Stomach (tissue), 19 donors: Measurements from ENCODE around the gene UBE2D1. TPM values are rescaled to one million over a fixed set of nuclear protein-coding genes. Genes with fewer than 3 reads are reported as not detected.

Source experiments
- DNase-seq, 2 donors: peaks; one replicate each; pipeline versions ENCODE4 v3.0.0 to v3.0.0-alpha.2; 2013 to 2019
- H3K27ac ChIP-seq, 5 donors: fragments of 200-600 bp in 4 of 5; sonication (generic) in 4 of 5; one replicate each; pipeline ENCODE4 v1.5.1; 2013 to 2019; ENCODE audit warnings: mild to moderate bottlenecking in 1 of 5, moderate library complexity in 1 of 5
- H3K27me3 ChIP-seq, 3 donors: fragments of 200-600 bp; sonication (generic); one replicate each; pipeline ENCODE4 v1.5.1; 2017 to 2019; ENCODE audit warnings: mixed run types in 1 of 3
- H3K36me3 ChIP-seq, 4 donors: fragments of 200-600 bp; sonication (generic); 1 replicate in 3 of 4; 2 replicates in 1 of 4; pipeline ENCODE4 v1.5.1; 2016 to 2019
- H3K4me1 ChIP-seq, 4 donors: fragments of 200-600 bp; sonication (generic); one replicate each; pipeline ENCODE4 v1.5.1; 2016 to 2019
- H3K4me3 ChIP-seq, 4 donors: fragments of 200-600 bp; sonication (generic) in 3 of 4; one replicate each; pipeline ENCODE4 v1.5.1; 2016 to 2019; ENCODE audit warnings: mild to moderate bottlenecking in 1 of 4
- H3K9me3 ChIP-seq, 4 donors: fragments of 200-600 bp; sonication (generic); one replicate each; pipeline ENCODE4 v1.5.1; 2016 to 2019
- CTCF ChIP-seq, 7 experiments: fragments of 450-650 bp in 4 of 7; fragments of 200-600 bp in 3 of 7; sonication (generic) in 3 of 7; IDR thresholded peaks; one replicate each; pipeline ENCODE4 v1.5.1; 2016 to 2019; ENCODE audit warnings: antibody characterized with exemption in 7 of 7, control low read depth in 2 of 7, mild to moderate bottlenecking in 1 of 7
- EP300 ChIP-seq: sonication (generic); formaldehyde crosslinking; IDR thresholded peaks from one replicate; pipeline ENCODE4 v1.6.1; 2017; ENCODE audit warnings: antibody characterized with exemption
- POLR2A ChIP-seq, 4 donors: fragments of 450-650 bp; IDR thresholded peaks; one replicate each; pipeline ENCODE4 v1.6.1; 2016; ENCODE audit warnings: antibody characterized with exemption in 4 of 4, control low read depth in 2 of 4, mild to moderate bottlenecking in 1 of 4, moderate library complexity in 1 of 4
- POLR2AphosphoS5 ChIP-seq, 3 donors: sonication (generic); formaldehyde crosslinking; IDR thresholded peaks; one replicate each; pipeline ENCODE4 v1.6.1; 2016; ENCODE audit warnings: antibody characterized with exemption in 3 of 3
- WGBS, 5 donors: extraction: QIAGEN DNeasy Blood & Tissue Kit in 3 of 5; methylation state at CpG; one replicate each; pipeline versions ENCODE4 v1.1.5 to v1.1.7; 2013 to 2018; 5-methylcytosine and 5-hydroxymethylcytosine counted together
- intact Hi-C: fragments of 100-400 bp; cut with DNase I; formaldehyde crosslinking; loops from one replicate; pipeline ENCODE4 v1.15.1; 2023; ENCODE audit warnings: low total_unique reads
- long read RNA-seq, 10 donors: transcript quantifications; one replicate each; lab custom pipeline, GENCODE V29; 2026
- polyA plus RNA-seq, 3 donors: library from polyadenylated mRNA; stranded (reverse); fragments of 200-250 nt; gene quantifications; one replicate each; pipeline ENCODE4 v1.2.3, GENCODE V29; 2013
- total RNA-seq, 5 donors: library from RNA; depleted of rRNA; stranded (reverse); fragments of >200 nt; gene quantifications; one replicate each; pipeline versions ENCODE4 v1.1.0 to v1.2.3, GENCODE V29; 2014 to 2016
- donor health status: healthy with polysubstance abuse.
- donor health status: Bipolar disorder and iron deficiency.
- donor health status: healthy.

Gene UBE2D1
- total RNA-seq, result 10 to 100 TPM in 2 of 5 donors, 1 to 10 TPM in 3; 7.0 to 16.5 (median 9.6) TPM
- polyA plus RNA-seq, result 1 to 10 TPM; 6.9 to 9.5 (median 7.3) TPM
- long read RNA-seq, donor 1, partial matches to known transcripts, result 0 of 6 reads
- long read RNA-seq, donor 1, other reads (novel, unspliced or antisense), result 0 of 6 reads
- long read RNA-seq, donor 2, transcript UBE2D1-201 (7 exons, 2,659 nt), result major isoform, 6 of 7 reads
- long read RNA-seq, donor 2, partial matches to known transcripts, result 0 of 7 reads
- long read RNA-seq, donor 2, other reads (novel, unspliced or antisense), result 0 of 7 reads
- long read RNA-seq, donor 3, partial matches to known transcripts, result 0 of 7 reads
- long read RNA-seq, donor 3, other reads (novel, unspliced or antisense), result 0 of 7 reads
- long read RNA-seq, donor 4, result 0 reads
- long read RNA-seq, donor 5, transcript UBE2D1-201 (7 exons, 2,659 nt), result major isoform, 8 of 10 reads
- long read RNA-seq, donor 5, partial matches to known transcripts, result 0 of 10 reads
- long read RNA-seq, donor 5, other reads (novel, unspliced or antisense), result 0 of 10 reads
- long read RNA-seq, donor 6, transcript UBE2D1-201 (7 exons, 2,659 nt), result major isoform, 12 of 16 reads
- long read RNA-seq, donor 6, partial matches to known transcripts, result 0 of 16 reads
- long read RNA-seq, donor 6, other reads (novel, unspliced or antisense), result 0 of 16 reads
- long read RNA-seq, donor 7, transcript UBE2D1-201 (7 exons, 2,659 nt), result major isoform, 14 of 19 reads
- long read RNA-seq, donor 7, partial matches to known transcripts, result 0 of 19 reads
- long read RNA-seq, donor 7, other reads (novel, unspliced or antisense), result 0 of 19 reads
- long read RNA-seq, donor 8, partial matches to known transcripts, result 0 of 7 reads
- long read RNA-seq, donor 8, other reads (novel, unspliced or antisense), result 0 of 7 reads
- long read RNA-seq, donor 9, partial matches to known transcripts, result 0 of 6 reads
- long read RNA-seq, donor 9, other reads (novel, unspliced or antisense), result 0 of 6 reads
- long read RNA-seq, donor 10, transcript UBE2D1-201 (7 exons, 2,659 nt), result major isoform, 5 of 6 reads
- long read RNA-seq, donor 10, partial matches to known transcripts, result 0 of 6 reads
- long read RNA-seq, donor 10, other reads (novel, unspliced or antisense), result 0 of 6 reads

GRCh38 chr10:58334817-58335305 is at the start of gene UBE2D1:
UBE2D1 (plus strand) TSS chr10:58335006; CDS start chr10:58335202, 196 bp downstream.
- Histone ChIP-seq H3K27me3 (no peaks in the 10 kb centered on the region), H3K27ac (peak within 1 kb of the TSS; percentile 78 to 92 (median 88)), H3K9me3 (no peaks in the 10 kb centered on the region), H3K4me3 (peak within 1 kb of the TSS; percentile 79 to 99 (median 98)), H3K36me3 (no peaks in the 10 kb centered on the region), H3K4me1 (peaks cover 8 to 44% (median 17%) of the 10 kb centered on the region in 4 donors)
- WGBS, 5 donors, result 0 to 3% (median 0%) methylated on average over 13 to 49 of the region's 49 CpGs
- intact Hi-C loops, result no loop called here
- TF ChIP-seq POLR2A (IDR thresholded peaks at IDR 0.05) (peak in 1 of 4 donors; percentile 73), CTCF (IDR thresholded peaks at IDR 0.05) (peak in 3 of 7 experiments; percentile 10 to 31 (median 22)), POLR2AphosphoS5 (IDR thresholded peaks at IDR 0.05) (peak; percentile 47 to 99 (median 96)), EP300 (no peak)
- peak; percentile 93 to 95 for DNase-seq

GRCh38 chr10:58291538-58292174 is 43.1 kb upstream of the UBE2D1 start:
- Histone ChIP-seq H3K4me3 (no peak overlapping the region), H3K9me3 (no peaks in the 10 kb centered on the region), H3K4me1 (peaks cover 0 to 9% (median 0%) of the 10 kb centered on the region in 4 donors), H3K27me3 (no peaks in the 10 kb centered on the region), H3K27ac (no peak overlapping the region), H3K36me3 (no peaks in the 10 kb centered on the region)
- DNase-seq, result peak in 1 of 2 donors; percentile 82
- WGBS, 5 donors, result 39 to 58% (median 48%) methylated on average over 5 of the region's 5 CpGs
- TF ChIP-seq CTCF (IDR thresholded peaks at IDR 0.05), result peak in 5 of 7 experiments; percentile 42 to 76 (median 70)
- no peak for TF ChIP-seq EP300
- TF ChIP-seq POLR2AphosphoS5 (IDR thresholded peaks at IDR 0.05), result peak in 1 of 3 donors; percentile 16
- intact Hi-C loops, result loop anchor here (5.0 kb wide), 1 partner anchor 114 kb away; no protein-coding TSS in a partner anchor

GRCh38 chr10:58293989-58294388 is 40.8 kb upstream of the UBE2D1 start:
- TF ChIP-seq CTCF (IDR thresholded peaks at IDR 0.05) (no peak), POLR2A (IDR thresholded peaks at IDR 0.05) (no peak), POLR2AphosphoS5 (IDR thresholded peaks at IDR 0.05) (no peak), EP300 (no peak)
- 76 to 84% (median 80%) methylated on average over 5 of the region's 5 CpGs for WGBS, 5 donors
- intact Hi-C loops, result loop anchor here (5.0 kb wide), 1 partner anchor 117 kb away; no protein-coding TSS in a partner anchor

More at GRCh38 chr10:58293989-58294388, 40.8 kb upstream of the UBE2D1 start:
- H3K27ac ChIP-seq, result no peak overlapping the region
- peaks cover 0 to 9% (median 0%) of the 10 kb centered on the region in 4 donors for H3K4me1 ChIP-seq
- no peaks in the 10 kb centered on the region for H3K36me3 ChIP-seq
- no peak overlapping the region for H3K4me3 ChIP-seq
- no peaks in the 10 kb centered on the region for H3K27me3 ChIP-seq
- H3K9me3 ChIP-seq, result no peaks in the 10 kb centered on the region
- DNase-seq, result no peak
